HG03095 (cell line): ENCODE data around the gene LPCAT1.

Experiments used
- ATAC-seq: cut with Tn5 transposase; IDR thresholded peaks from one replicate; pipeline ENCODE4 v1.9.1; 2021; ENCODE audit warnings: moderate library complexity; ENCODE audit not compliant: unreplicated experiment

LPCAT1 gene

DNA sequence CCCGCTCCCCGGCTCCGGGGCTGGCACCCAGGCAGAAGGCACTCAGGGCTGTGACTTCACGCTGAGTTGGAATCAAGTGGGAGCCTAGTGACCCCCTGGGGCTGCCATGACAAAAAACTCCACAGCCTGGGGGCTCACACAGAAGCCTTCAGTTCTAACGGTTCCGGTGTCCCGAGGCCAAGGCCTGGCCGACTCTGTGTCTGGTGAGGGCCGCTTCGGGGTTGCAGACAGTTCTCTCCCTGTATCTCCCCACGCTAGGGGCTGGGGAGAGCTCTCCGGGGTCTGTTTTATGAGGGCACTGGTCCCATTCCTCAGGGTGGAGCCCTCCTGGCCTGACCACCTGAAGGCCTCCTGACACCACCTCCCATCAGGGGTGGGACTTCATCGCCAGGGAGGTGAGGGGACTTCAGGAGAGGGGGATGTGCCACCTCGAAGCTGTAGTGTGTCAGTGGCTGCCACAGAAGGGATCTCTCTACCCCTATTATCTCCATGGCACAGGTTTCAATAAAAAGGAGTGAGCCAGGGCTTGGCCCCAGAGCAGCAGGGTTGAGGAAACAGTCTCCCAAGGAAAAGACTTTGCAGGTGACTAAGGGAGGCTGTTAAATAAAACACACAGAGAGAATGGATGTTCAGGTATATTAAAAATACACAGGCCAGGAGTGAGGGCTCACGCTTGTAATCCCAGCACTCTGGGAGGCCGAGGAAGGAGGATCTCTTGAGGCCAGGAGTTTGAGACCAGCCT, 77.0 kb downstream of the LPCAT1 start:
- no peak for ATAC-seq

DNA sequence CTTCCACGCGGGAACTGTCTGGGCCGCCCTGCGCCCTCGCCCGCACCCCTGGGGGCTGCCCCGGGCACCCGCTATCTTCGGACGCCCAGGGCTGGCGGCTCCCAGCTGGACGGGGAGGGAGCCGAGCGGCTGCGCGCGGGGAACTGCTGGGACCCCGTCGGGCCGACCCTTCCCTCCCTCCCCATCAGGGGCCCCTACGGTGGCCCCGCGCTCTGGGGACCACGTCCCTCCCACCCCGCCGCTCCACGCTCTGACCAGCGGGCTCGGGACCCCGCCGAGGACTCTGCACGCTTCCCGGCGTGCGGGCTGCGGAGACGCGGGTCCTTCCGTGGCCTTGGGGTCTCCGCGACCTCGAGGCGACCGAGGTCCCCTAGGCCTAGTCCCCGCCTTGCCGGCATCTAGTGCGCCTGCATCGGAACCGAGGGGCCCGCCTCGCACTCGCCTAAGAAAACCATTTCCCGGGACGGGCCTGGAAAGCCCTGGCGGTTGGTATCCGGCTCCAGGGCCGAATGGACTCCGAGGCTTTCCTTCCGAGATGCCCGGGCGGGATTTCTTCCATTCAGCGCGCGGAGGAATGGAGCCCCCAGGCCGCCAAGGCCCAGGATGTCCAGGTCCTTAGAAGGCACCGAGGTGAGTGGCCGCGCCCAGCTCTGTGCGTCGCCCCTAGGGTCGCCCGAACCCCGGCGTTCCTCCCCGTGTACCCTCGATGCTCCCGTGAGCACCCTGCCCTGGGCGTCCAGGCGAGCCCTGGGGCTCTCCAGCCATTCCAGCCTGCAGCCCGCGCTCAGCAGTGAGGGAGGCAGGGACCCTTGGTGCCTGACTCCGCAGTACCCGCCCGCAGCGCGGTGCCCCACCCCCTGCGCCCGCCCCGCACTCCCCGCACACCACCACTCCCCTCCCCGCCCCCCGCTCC, 77.8 kb downstream of the LPCAT1 start:
- ATAC-seq, result no peak

DNA sequence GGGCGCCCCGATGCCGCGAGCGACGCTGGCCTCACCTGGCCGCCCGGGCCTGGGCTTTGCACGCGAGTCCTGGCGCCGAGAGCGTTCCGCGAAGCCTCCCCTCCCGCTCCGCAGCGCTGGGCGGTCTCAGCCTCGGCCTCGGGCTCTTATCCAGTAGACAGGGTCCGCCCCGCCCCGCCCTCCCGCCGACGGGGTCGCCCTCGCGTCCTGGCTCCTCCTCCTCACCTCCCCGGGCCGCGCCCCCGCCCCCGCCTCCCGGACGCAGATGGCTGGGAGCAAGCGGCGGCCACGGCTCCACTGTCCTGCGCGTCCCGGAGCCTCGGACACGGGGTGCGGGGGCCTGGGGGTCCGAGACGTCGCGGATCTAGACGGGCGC, 78.5 kb downstream of the LPCAT1 start, which contains the start of gene SLC6A3:
Gene SLC6A3, minus strand, starts transcription at position 128 of the 376 bp plus-strand sequence. CDS start 2,243 bp downstream, outside the sequence.
- ATAC-seq, result no peak

DNA sequence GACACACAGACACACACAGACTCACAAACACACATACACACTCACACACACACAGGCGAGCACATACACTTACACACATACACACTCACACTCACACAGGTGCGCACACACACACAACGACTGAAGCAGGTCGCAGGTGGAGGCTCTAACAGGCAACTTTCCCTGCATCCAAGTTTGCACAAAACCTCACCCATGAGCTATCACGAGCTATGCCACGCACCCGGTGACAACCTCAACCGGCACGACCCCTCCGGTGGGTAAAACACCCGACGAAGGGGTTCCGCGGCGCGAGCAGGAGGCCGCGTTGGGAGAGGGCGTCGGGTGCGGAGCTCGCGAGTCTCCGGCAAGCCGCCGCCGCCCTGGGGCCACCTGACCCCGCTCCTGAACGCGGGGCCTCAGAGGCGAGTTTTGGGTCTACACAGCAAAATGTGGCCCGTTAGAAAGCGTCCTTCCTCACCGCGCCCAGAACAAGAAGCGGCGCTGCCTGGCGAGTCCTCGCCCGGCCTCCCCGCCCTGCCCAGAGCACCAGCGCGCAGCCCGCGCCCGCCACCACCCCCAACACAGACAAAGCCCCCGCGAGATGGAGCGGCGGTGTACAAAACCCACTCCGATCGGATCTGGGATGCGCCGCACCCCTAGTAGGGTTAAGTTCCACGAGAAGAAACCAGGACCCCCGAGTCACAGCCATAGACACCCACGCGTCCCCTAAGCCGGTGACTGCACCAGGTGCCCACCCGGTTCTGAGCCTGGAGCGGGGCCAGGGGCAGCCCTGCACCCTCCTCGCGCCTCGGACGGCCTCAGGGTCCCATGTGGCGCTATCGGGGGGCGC, 79.2 kb downstream of the LPCAT1 start:
- ATAC-seq, result no peak

DNA sequence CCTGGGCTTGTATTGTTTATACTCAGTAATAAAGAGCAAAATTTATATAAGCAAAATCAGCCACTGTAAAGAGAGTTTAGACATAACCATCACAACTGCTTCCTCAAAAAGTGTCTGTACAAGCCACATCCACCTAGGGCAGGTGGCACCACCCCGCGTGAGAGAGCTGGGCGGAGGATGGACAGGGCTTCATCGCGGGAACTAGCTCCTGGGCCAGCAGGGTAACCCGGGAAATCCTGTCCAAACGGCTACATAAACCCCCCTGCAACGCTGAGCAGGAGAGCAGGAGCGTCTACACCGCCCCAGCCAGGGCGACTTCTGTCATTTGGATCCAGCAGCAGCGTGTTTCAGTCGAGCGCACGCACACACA, 79.8 kb downstream of the LPCAT1 start:
- no peak for ATAC-seq

DNA sequence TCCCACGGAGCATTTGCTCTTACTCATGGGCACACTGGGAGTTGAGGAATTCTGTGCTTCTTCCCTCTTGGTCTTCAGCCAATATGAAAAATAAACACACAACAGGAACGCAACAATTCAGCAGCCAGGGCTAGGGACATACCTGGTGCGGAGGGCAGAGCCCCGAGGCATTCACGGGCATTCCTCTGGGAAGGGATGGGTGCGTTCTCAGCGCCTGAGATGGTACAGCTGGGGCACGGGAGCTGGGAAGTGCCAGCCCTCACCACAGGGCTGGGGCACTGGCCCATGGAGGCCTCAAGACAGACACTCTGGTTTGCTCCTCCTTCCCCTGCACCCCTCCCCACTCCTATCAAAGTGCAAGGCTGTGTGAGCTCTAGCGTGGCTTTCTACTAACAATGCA, 80.6 kb downstream of the LPCAT1 start:
- no peak for ATAC-seq

DNA sequence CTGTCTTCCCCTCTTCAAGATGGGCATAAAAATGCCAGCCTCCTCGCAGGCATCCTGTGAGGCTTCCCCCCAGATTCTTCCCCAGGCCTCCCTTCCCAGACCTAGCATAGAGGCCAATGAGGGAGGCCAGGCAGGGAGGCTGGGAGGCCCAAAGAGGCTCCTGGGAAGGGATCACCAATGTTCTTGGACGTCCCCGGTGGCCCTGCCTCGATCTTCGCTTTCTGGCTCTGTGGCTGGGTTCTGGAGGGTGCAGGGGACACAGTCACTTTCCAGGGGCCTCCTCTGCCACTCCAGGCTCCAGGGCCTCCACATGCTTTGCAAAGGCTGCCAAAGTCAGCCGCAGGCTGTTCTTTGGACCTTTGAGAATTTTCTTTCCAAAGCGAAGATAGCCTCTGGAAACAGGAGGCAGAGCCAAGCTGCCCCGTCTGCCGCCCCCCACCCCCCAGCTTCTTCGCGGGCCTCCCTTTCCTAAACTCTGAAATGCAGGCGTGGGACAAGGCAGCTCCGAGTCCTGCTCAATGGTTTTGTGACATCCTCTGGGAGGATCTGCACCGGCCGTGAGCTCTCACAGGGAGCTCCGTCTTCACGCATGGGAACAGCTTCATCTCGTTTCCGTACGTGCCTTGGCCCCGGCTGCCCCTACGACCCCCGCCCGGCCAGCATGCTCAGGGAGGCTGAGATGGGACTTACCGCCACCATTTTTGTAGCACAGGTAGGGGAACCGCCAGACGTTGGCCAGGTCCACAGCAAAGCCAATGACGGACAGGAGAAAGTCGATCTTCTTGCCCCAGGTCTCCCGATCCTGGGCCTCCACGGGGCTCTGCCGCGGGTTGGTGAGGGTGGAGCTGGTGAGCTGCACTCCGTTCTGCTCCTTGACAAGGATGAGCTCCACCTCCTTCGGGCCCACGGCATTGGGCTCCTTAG, 81.3 kb downstream of the LPCAT1 start:
- ATAC-seq, result no peak

DNA sequence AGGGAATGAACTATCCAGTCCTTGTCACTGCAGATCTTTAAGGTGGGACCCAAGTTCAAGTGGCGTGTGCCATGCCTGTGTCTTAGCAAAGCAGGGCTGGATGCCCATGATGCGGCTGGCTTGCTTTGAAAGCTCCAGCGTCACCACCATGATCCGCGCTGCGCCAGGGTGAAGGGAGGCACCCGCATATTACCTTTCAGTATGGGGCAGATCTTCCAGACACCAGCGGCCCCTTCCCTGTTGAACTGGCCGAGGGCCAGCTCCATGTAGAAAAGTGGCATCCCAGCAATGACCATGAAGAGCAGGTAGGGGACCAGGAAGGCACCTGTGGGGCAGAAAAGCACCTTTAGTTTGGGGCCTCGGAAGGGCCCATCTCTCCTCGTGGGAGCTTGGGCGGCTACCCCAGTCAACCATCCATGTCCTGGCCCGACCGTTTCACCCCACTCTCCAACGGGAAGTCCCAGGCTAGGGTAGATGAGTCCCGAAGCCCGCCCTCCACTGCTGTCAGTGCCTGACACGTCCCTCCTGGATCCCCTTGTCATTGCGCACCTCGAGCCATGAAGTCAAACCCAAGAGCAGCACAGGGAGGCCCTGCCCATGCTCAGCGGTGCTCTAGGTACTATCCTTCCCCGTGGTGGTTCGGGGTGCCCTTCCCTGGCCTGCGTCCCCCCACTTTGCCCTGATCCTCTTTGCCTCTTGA, 82.4 kb downstream of the LPCAT1 start:
- no peak for ATAC-seq

DNA sequence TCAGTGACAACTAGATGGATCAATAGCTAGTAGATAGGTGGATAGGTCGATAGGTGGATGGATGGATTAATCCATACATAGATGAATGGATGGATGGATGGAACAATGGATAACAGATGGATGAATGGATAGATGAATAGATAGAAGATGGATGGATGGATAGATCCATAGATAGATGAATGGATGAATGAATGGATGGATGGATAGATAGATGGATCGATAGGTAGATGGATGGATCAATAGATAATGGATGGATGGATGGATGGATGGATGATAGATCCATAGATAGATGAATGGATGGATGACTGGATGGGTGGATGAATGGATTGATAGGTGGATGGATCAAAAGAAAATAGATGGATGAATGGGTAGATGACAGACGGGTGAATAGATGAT, 83.7 kb downstream of the LPCAT1 start:
- ATAC-seq, result no peak

DNA sequence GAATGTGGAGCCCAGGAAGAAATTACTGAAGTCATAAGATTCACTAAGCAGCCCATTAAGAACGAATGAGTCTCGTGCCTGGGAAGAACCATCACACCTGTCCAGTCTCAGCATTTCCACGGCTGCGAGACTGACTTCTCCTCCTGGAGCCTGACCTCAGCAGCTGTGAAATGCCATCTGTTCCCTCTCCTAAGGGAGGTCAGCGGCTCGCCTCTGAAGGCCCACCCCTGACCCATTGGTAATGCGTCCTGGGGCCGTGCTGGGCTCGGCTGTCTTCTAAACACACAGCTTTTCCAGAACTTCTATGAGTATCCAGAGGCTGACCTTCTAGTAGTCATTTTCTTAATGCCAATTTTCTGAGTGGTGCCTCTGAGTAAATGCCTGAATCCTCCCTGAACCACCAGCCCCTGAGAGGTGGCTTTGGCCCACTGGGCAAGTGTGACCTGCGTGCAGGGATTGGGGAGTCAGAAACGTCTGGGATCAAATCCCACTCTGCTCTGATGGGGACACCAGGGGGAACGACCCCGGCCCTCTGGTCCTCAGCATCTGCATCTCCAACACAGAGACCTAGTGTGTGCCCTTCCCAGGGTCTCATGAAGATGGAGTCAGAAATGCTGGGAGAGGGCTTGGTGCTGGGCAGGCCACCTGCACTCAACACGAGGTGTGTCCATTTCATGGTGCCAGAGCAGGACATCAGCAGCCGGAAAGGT, 84.2 kb downstream of the LPCAT1 start:
- no peak for ATAC-seq

DNA sequence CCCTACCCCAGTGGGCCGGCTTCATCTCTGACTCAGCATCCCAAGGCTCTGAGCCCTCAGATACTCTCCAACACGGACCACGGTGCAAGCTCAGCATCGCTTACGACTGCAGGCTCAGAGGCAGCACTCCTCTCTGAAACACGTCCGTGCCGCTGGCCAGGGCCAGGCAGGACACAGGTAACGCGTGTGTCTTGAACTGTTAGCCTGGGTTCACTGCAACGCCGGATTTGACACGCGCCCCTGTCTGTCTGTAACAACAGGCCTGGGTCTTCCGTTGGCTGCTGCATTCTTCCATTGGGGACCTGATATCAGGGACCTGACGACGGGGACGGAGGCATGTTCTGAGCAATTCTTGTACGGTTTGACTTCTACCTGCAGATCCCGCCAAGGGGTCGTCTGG, 84.9 kb downstream of the LPCAT1 start:
- no peak for ATAC-seq

DNA sequence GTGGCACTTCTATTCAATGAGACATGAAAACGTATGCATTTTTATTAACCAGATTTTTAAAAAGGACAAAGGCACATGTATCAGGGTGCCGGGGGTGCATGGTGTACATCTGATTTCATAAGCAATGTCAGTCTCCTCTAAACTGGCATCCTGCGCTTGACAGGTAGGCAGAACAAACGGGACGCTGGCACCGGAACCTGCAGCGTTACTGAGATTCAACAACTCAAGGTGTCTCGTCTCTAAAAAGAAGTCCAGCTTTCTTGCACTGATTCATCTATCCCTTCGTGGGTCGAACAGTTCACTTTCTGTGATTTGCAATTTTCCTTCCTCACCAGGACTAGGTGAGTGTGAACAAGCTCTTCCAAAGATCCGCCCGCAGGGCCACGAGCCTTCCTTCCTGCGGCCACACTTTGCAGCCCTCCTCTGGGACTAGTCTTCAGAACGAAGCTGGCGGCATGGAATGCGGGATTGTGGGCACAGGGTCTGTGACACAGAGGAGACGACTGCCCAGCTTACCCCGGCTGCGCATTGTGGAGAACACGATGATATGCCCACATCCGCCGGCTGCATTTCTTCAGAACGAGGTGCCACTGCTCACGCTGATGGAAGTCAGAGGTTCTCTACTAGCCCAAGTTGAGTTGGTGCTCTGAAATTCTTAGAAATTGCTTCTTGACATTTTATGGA, 85.7 kb downstream of the LPCAT1 start:
- no peak for ATAC-seq

DNA sequence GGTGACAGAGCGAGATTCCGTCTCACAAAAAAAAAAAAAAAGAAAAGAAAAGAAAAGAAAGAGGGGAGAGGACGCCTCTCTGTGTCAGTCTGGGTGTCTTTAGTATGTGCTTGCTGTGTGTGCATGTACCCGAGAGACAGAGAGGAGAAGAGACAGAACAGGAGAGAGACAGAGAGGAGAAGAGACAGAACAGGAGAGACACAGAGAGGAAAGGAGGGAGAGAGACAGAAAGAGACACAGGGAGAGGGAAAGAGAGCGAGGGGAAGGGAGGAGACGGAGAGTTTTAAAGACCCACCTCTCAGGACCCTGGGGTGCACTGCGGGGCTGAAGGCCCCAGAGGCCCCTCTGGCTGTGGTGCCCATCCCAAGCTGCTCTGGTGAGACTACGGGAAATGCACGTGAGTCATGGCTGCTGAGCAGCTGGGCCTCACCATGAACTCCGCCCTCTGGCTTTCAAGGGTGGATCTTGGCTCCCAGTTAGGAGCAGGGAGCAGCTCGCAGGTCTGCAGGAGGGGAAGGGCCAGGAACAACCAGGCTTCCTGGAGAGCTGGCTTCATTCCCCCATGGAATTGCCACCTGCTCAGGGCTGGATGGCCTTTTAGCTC, 86.4 kb downstream of the LPCAT1 start:
- ATAC-seq, result no peak

DNA sequence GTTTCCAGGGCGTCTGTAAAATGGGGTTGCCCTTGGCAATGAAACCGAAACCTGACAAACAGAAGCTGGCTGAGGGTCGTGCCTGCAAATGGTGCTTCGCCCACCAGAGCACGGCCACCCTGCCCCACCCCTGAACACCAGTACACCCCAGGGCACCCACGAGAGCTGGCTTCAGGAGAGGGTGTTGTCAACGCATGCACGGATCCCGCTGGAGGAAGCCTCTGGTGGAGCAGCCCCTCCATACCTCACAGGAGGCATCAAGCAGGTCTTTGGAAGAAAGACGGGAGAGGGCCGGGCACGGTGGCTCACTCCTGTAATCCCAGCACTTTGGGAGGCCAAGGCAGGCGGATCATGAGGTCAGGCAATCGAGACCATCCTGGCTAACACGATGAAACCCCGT, 87.1 kb downstream of the LPCAT1 start:
- ATAC-seq, result no peak

DNA sequence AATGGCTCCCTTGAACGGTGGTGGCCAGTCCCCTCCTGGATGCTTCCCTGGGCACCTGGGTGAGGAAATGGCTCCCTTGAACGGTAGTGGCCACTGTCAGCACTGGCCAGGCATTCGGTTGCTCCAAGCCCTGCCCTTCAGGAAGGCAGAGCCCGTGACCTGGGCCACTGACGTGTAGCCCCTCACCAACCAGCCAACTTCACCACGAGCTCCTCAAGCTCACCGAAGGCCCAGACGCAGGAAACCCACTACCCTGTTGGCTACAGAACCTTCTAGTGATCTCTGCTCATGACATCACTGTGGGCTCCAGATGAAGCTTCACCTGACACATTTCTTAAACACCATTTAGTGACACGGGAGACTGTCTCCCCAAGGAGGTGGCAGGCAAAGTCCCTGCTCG, 87.7 kb downstream of the LPCAT1 start:
- no peak for ATAC-seq

DNA sequence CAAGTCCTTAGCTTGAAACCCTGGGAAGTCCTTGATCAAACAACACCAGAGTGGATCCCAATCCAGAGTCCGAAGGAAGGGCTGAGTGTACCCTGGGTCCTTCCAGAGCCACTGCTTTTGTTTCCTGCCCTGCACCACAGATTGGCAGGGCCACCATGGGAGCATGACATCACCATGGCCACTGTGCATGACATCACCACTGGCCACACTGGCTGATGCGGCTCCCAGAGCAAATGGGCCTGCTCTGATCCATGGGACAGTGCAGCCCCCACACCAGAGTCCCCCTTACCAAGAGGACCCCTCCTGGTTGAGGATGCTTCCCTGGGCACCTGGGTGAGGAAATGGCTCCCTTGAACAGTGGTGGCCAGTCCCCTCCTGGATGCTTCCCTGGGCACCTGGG, 88.4 kb downstream of the LPCAT1 start:
- no peak for ATAC-seq

DNA sequence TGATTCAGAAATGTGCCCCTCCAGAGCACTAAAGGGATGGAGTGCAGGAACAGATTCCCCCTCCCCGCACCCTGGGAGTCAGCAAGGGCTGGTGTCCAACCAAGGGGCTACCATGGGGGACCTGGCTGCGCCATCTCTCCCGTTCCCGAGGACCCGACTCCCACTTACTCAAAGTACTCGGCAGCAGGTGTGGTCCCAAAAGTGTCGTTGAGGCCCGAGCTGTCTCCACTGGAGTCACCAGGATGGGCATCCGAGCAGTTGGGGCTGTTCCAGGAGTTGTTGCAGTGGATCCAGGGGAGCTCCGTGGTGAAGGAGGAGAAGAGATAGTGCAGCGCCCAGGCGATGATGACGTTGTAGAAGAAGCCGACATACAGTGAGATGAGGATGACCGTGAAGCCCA, 91.5 kb downstream of the LPCAT1 start:
- no peak for ATAC-seq

DNA sequence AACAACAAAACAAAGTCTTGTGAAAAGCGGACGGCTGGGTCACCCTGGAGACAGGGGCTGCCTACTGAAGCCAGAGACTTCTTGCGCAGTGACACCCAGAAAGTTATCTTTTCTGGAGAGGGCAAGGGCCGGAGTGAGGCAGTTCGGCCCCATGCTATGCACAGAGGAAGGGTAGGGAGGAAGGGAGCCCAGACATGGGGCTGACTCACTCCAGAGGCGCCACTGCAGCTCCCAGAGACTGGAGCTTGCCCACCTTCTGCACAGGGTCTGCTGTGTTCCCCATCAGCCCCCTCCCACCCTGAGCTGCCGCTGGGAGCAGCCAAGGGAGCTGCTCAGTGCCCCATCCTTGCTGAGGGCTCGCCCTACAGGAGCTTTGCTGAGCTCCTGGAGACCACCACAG, 91.9 kb downstream of the LPCAT1 start:
- no peak for ATAC-seq
